K562 treated with DMSO at 1 percent for 12 hours (cell line): ENCODE data around the gene OR10C1. TPM values are rescaled to one million over a fixed set of nuclear protein-coding genes. Genes with fewer than 3 reads are reported as not detected.

Experiments used
- total RNA-seq: library from RNA; unstranded; fragments of 300-600 nt; gene quantifications from 2 replicates; pipeline ENCODE4 v1.2.3, GENCODE V29; 2022; ENCODE audit not compliant: insufficient read depth

Gene OR10C1, protein sequence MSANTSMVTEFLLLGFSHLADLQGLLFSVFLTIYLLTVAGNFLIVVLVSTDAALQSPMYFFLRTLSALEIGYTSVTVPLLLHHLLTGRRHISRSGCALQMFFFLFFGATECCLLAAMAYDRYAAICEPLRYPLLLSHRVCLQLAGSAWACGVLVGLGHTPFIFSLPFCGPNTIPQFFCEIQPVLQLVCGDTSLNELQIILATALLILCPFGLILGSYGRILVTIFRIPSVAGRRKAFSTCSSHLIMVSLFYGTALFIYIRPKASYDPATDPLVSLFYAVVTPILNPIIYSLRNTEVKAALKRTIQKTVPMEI
- total RNA-seq, result not detected in 2 replicates

DNA sequence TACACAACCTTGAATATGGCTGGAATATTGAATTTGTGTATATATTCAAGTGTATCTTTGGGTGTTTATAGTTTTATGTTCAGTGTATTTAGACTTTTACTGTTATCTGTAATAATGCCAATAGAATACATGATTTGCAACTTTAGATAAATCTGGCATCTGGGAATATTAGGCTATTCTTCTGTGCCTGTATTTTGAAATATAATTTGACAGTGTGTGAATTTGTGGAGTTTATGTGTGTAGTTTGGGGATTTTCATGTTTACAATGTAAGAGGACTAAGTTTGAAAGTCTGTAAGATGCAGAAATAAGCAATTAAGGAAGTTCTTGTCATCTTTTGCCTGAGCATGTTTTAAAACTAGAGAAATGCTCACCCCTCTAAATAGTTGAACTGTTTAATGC is at the start of gene OR10C1:
Gene OR10C1 (plus strand): TSS at position 301 of the 400 bp plus-strand sequence. CDS start 710 bp downstream, outside the sequence.

DNA sequence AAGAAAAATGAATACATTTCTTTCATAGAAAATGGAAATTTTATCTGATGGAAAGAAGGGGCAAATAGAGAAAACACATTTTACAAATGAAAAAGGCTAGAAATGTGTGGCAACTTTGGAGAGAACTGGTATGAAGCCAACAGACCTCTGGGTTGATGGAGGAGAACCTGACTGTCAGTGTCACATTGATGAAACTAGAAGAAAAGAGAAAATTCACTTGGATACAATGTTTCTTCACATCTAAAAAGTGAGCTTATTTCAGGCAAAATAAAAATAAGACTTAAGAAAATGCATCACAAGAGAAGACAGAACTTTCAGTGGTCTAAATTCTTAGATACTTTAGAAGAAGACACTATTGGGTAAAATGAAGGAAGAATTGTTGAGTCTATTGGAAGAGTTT is 43.8 kb upstream of the OR10C1 start, which contains the start of gene OR12D2:
Gene OR12D2 (plus strand): TSS at position 301 of the 400 bp plus-strand sequence. CDS start 1,069 bp downstream, outside the sequence.

DNA sequence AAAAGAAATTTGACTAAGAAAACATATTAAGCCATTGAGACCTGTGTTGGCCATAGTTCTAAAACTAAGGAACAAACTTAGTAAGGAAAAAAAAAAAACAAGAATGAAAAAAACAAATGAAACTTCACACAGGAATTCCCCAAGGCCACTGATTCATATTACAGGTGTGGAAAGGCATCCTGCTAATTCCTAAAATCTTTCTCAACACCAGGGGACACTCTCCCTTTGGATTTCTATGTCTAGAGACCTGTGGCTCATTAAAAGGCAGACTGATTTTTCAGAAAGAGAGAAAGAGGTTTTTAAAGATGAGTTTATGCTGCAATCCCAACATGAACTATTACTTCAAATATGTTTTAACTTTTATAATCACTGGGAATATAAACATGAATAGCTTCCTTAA is 24.5 kb upstream of the OR10C1 start, which contains the start of gene OR12D1:
Gene OR12D1 (plus strand): TSS at position 341 of the 400 bp plus-strand sequence.

DNA sequence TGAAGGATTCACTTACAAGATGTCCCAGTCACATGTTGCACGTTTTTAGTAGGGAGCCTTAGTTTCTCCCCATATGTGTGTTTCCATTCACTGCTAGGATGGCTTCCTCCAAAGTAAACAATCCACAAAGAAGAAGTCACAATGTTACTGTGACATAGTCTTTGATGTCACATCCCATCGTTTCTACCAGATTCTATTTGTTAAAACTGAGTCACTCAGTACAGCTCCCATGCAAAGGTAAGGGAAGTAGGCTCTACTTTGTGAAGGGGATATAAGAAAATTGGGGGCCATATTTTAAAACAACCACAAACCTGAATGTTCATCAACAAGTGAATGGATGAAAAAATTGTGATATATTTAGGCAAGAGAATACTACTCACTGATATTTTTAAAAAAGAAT is 17.9 kb downstream of the OR10C1 start, which contains the start of the genes OR11A1 and OR2H1:
Gene OR11A1 (minus strand): TSS at position 101 of the 400 bp plus-strand sequence. CDS start 29,430 bp downstream, outside the sequence.
Gene OR2H1 (plus strand): TSS at position 185 of the 400 bp plus-strand sequence. CDS start 4,615 bp downstream, outside the sequence.

DNA sequence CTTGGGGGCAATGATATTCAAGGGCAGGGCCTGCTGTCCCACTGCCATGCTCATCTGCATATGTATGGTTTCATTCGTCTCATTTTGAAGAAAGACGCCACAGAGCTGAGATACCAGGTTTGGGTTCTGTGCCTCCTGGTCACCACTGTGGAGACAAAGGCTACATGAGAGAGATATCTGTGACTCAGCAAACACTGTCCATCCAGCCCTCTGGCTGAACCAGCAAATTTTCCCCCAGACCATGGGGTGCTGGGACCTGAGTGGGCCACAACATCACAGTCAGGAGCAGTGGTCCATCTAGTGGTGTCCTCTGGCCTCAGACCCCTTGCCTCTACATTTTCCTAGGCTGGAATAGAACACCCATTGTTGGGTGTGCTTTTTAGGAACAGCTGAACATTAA is 48.6 kb downstream of the OR10C1 start, which contains the start of gene MAS1L:
Gene MAS1L (minus strand): TSS at position 297 of the 400 bp plus-strand sequence. CDS start 54 bp downstream, at position 243.

Other genes with a start within 250 kb of the OR10C1 start
- gene OR14J1, start 137.6 kb upstream of the OR10C1 start, total RNA-seq, result not detected in 2 replicates
- not detected in 2 replicates for gene OR5V1, start 70.4 kb upstream of the OR10C1 start, total RNA-seq
- not detected in 2 replicates for gene OR12D3, start 64.0 kb upstream of the OR10C1 start, total RNA-seq
- not detected in 2 replicates for gene OR12D2, start 43.7 kb upstream of the OR10C1 start, total RNA-seq
- not detected in 2 replicates for gene OR12D1, start 24.4 kb upstream of the OR10C1 start, total RNA-seq
- not detected in 2 replicates for gene OR11A1, start 17.8 kb downstream of the OR10C1 start, total RNA-seq
- not detected in 2 replicates for gene OR2H1, start 17.8 kb downstream of the OR10C1 start, total RNA-seq
- not detected in 2 replicates for gene MAS1L, start 48.6 kb downstream of the OR10C1 start, total RNA-seq
- not detected in 2 replicates for gene UBD, start 120.4 kb downstream of the OR10C1 start, total RNA-seq
- not detected in 2 replicates for gene OR2H2, start 145.8 kb downstream of the OR10C1 start, total RNA-seq
- 3.0 and 13.3 TPM in 2 replicates for gene GABBR1, start 193.9 kb downstream of the OR10C1 start, total RNA-seq
- gene MOG, start 217.8 kb downstream of the OR10C1 start, total RNA-seq, result not detected in 2 replicates
- gene ZFP57, start 241.8 kb downstream of the OR10C1 start, total RNA-seq, result not detected in 2 replicates